HG03066 (cell line): ENCODE results near the gene SPATA24.
"Not testable (repeated sequence)": the region's sequence is repeated elsewhere in the genome, so short reads cannot be mapped to it uniquely, and the experiment has no call there.

ENCODE experiments used
- ATAC-seq: cut with Tn5 transposase; IDR thresholded peaks from one replicate; pipeline ENCODE4 v1.9.1; 2021; ENCODE audit warnings: low read depth; ENCODE audit not compliant: unreplicated experiment

SPATA24 gene

GRCh38 chr5:139396691-139397090 is 7.2 kb downstream of the SPATA24 start:
- no peak for ATAC-seq

- no peak for ATAC-seq
Observed at GRCh38 chr5:139395844-139396640, 7.8 kb downstream of the SPATA24 start.

- ATAC-seq = no peak
Observed at GRCh38 chr5:139394654-139395566, 9.0 kb downstream of the SPATA24 start, which contains the start of gene PROB1. TSS of gene PROB1 (minus strand) at chr5:139395104. CDS start at chr5:139395081, 23 bp downstream.

- ATAC-seq = no peak
Observed at GRCh38 chr5:139394123-139394653, 9.7 kb downstream of the SPATA24 start.

- ATAC-seq = no peak
Observed at GRCh38 chr5:139393497-139394122, 10.3 kb downstream of the SPATA24 start.

- peak; percentile 42 for ATAC-seq
Observed at GRCh38 chr5:139392678-139393496, 11.0 kb downstream of the SPATA24 start.

GRCh38 chr5:139392324-139392677 is 11.6 kb downstream of the SPATA24 start:
- ATAC-seq = peak; percentile 5

GRCh38 chr5:139391570-139392323 is 12.1 kb downstream of the SPATA24 start:
- no peak for ATAC-seq

GRCh38 chr5:139390639-139391569 is 13.0 kb downstream of the SPATA24 start:
- no peak for ATAC-seq

GRCh38 chr5:139389701-139390638 is 13.9 kb downstream of the SPATA24 start, which contains the start of gene MZB1:
TSS of gene MZB1 (minus strand) at chr5:139389913. CDS start at chr5:139389856, 57 bp downstream.
- ATAC-seq = peak; percentile 30

- no peak for ATAC-seq
Observed at GRCh38 chr5:139388198-139388821, 15.6 kb downstream of the SPATA24 start.

GRCh38 chr5:139387611-139388197 is 16.2 kb downstream of the SPATA24 start:
- ATAC-seq = no peak

GRCh38 chr5:139386956-139387355 is 16.9 kb downstream of the SPATA24 start:
- ATAC-seq = not testable (repeated sequence)

- no peak for ATAC-seq
Observed at GRCh38 chr5:139386050-139386438, 17.8 kb downstream of the SPATA24 start.

GRCh38 chr5:139385061-139386049 is 18.5 kb downstream of the SPATA24 start:
- no peak for ATAC-seq
